Hematopoietic multipotent progenitor cell treated with erythropoietin and hydrocortisone succinate and interleukin-3 and kit ligand, for 17 days (in vitro differentiated cells): Measurements from ENCODE around the gene POLR1G.

Source experiments
- DNase-seq: peaks from one replicate; pipeline ENCODE4 v3.0.0-alpha.2; 2015; ENCODE audit warnings: low spot score

POLR1G gene

GRCh38 chr19:45406226-45407090, at the start of gene POLR1G:
TSS of gene POLR1G (plus strand) at chr19:45406644. CDS start at chr19:45406697, 53 bp downstream.
- peak; percentile 88 for DNase-seq

GRCh38 chr19:45356760-45357444, 49.5 kb upstream of the POLR1G start:
- peak; percentile 77 for DNase-seq

GRCh38 chr19:45357445-45357783, 49.0 kb upstream of the POLR1G start:
- no peak for DNase-seq

- no peak for DNase-seq
These were observed 48.1 kb upstream of the POLR1G start for GRCh38 chr19:45358213-45358792.

GRCh38 chr19:45361608-45362007, 44.8 kb upstream of the POLR1G start:
- DNase-seq, result no peak

GRCh38 chr19:45362291-45362690, 44.2 kb upstream of the POLR1G start:
- no peak for DNase-seq

- DNase-seq, result no peak
These were observed 42.5 kb upstream of the POLR1G start for GRCh38 chr19:45363861-45364459.

GRCh38 chr19:45364696-45365095, 41.7 kb upstream of the POLR1G start:
- DNase-seq, result no peak

GRCh38 chr19:45368127-45368526, 38.3 kb upstream of the POLR1G start:
- DNase-seq, result no peak

- DNase-seq, result no peak
These were observed 37.6 kb upstream of the POLR1G start for GRCh38 chr19:45368737-45369340.

GRCh38 chr19:45370410-45371204, 35.8 kb upstream of the POLR1G start, which contains the start of gene ERCC2:
TSS of gene ERCC2 (minus strand) at chr19:45370573. CDS start at chr19:45370540, 33 bp downstream.
- DNase-seq, result peak; percentile 99

GRCh38 chr19:45376045-45376724, 30.3 kb upstream of the POLR1G start:
- DNase-seq, result no peak

- DNase-seq, result no peak
These were observed 26.3 kb upstream of the POLR1G start for GRCh38 chr19:45380107-45380506.

- no peak for DNase-seq
These were observed 24.0 kb upstream of the POLR1G start for GRCh38 chr19:45382426-45382825.

- no peak for DNase-seq
These were observed 20.8 kb upstream of the POLR1G start for GRCh38 chr19:45385392-45386221.

- no peak for DNase-seq
These were observed 15.1 kb upstream of the POLR1G start for GRCh38 chr19:45391346-45391745.

GRCh38 chr19:45391871-45392665, 14.4 kb upstream of the POLR1G start:
- no peak for DNase-seq

- DNase-seq, result no peak
These were observed 10.4 kb upstream of the POLR1G start for GRCh38 chr19:45395821-45396617.
